GM19025 (cell line): Measurements from ENCODE around the gene OR4N5.
"Not testable (repeated sequence)": the region's sequence is repeated elsewhere in the genome, so short reads cannot be mapped to it uniquely, and the experiment has no call there.

Experiments
- ATAC-seq: cut with Tn5 transposase; IDR thresholded peaks from one replicate; pipeline ENCODE4 v1.9.1; 2021; ENCODE audit warnings: mild to moderate bottlenecking, low read depth, moderate library complexity; ENCODE audit not compliant: unreplicated experiment

OR4N5 gene

GRCh38 chr14:20138520-20138919 is at the start of gene OR4N5:
TSS of gene OR4N5 (plus strand) at chr14:20138820. CDS start at chr14:20143736, 4,916 bp downstream.
- ATAC-seq, result no peak

DNA sequence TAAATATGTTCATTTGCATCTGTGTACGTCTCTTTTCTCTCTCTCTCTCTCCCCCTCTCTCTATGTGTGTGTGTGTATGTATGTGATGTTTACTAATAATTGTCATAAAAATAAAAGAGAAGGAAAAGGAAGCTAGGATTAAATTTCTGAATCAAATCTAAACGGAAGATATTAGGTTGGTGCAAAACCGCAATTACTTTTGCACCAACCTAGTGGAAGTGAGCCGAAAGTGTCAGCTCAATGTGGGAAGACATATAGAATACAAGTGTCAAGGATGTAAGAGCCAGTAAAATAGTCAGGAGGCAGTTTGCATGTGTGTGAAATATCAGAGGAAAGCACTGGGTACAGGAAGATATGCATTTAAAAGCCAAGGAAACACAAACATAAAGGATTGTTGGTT is 46.6 kb upstream of the OR4N5 start:
- ATAC-seq, result no peak

DNA sequence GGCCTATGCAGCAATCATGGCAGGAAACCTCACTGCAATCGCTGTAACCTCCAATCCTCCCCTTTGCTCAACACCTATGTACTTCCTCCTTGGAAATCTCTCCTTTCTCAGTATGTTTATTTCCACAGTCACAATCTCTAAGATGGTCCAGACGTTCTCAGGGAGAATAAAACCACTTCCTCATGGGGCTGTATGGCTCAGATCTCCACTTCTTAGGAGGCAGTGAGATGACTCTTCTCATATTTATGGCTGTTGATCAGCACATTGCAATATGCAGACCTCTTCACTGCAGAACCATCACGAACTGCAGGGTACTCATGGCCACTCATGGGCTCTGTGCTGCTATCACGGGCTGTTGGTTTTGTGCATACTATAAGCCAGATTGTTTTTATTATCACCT is 45.2 kb upstream of the OR4N5 start:
- no peak for ATAC-seq

GRCh38 chr14:20098926-20099770 is 39.5 kb upstream of the OR4N5 start:
- ATAC-seq, result not testable (repeated sequence)

GRCh38 chr14:20110438-20110837 is 28.2 kb upstream of the OR4N5 start, which contains the start of gene OR4K17:
TSS of gene OR4K17 (plus strand) at chr14:20110739. CDS start at chr14:20117500, 6,761 bp downstream.
- no peak for ATAC-seq

GRCh38 chr14:20112321-20112720 is 26.3 kb upstream of the OR4N5 start:
- no peak for ATAC-seq

DNA sequence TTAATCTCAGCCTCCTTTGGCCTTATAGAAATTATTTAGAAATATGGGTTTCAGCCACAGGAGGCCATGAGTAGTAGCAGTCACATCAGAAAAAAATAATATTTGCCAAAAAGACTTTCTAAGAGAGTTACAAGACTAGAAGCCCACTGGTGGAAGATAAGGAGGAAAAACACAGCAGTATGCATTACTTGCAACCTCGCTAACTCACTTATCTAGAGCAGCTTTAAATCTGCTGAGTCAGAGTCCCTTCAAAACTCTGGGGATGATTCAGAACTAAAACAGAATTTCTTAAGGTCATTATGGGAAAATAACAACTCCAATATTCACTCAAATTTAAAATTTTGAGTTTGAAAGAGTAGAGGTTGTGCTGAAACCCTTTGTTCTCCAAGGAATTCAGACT is 21.9 kb upstream of the OR4N5 start:
- ATAC-seq, result no peak

DNA sequence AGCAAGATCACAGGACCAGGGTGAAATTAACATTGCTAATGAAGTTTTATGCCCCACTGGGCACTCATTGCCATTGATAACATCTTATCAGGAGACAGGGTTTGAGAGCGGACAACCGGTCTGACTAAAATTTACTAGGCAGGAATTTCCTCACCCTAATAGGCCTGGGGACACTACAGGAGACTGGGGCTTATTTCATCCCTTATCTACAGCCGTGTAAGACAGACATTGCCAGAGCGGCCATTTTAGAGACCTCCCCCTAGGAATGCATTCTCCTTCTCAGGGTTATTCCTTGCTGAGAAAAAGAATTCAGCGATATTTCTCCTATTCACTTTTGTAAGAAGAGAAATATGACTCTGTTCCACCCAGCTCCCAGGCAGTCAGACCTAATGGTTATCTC is 19.8 kb upstream of the OR4N5 start:
- ATAC-seq, result no peak

- no peak for ATAC-seq
Observed at GRCh38 chr14:20143911-20144310, 5.3 kb downstream of the OR4N5 start.

DNA sequence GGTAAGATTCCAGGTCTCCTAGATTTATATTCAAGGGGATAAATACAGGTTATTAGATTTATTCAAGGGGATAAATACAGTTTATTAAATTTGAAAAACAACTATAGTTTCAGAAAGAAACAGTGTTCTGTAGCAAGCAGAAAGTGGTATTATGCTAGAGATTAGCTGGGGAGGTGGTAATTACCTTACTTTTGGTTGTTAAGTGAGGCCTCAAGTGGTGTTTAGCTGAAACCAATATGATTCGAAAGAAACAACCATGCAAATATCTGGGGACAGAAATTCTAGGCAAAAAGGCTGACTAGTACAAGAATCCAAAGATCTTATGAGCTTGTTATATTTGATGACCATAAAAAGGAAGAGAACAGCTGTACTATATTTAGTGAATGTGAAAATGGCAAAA is 6.2 kb downstream of the OR4N5 start:
- ATAC-seq, result no peak

DNA sequence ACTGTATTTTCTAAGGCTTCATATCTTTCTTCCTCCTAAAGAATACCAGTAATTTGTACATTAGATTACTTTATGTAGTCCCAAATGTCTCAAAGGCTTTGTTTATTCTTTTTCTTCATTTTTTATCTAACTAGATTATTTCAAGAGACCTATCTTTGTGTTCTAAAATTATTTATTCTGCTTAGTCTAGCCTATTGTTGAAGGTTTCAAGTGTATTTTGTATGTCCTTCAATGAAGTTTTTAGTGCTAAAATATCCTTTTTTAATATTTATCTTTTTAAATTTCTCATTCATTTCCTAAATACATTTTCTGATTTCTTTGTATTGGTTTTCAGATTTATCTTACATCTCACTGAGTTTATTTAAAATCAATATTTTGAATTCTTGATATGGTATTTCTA is 25.8 kb downstream of the OR4N5 start:
- no peak for ATAC-seq

GRCh38 chr14:20167091-20167490 is 28.5 kb downstream of the OR4N5 start:
- ATAC-seq, result no peak

DNA sequence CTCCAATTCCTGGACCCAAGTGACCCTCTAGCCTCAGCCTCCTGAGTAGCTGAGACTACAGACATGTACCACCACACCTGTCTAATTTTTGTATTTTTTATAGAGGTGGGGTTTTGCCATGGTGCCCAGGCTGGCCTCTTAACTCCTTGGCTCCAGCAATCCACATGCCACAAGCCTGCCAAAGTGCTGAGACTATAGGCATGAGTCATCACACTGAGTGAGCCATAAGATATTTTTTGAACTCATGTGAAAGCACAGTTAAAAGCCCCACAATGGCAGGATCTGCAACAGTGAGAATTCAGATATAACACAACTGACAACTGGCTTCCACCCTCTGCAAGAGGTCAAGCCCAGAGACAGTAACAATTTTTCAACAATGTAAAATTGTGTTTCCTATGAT is 31.2 kb downstream of the OR4N5 start:
- not testable (repeated sequence) for ATAC-seq

DNA sequence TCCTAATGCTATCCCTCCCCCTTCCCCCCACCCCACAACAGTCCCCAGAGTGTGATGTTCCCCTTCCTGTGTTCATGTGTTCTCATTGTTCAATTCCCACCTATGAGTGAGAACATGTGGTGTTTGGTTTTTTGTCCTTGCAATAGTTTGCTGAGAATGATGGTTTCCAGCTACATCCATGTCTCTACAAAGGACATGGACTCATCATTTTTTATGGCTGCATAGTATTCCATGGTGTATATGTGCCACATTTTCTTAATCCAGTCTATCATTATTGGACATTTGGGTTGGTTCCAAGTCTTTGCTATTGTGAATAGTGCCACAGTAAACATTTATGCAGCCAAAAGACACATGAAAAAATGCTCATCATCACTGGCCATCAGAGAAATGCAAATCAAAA is 35.6 kb downstream of the OR4N5 start:
- ATAC-seq, result not testable (repeated sequence)

DNA sequence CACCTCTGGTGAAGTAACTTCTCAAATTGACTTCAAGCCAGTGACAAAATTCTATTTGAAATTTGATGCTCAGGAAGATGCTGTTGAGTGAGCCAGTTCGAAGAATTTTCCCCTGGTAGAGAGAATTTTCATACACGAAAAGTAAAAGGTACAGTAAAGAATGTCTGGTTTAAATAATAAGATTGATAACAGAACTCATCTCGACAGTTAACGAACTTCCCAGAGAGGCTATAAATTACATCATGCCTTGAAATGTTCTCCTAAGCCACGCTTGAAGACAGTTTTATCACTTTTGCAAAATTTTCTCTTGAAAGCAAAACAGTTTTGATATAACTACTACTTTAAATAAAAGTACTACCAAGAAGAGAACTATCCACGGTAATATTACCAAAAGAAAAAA is 37.7 kb downstream of the OR4N5 start:
- ATAC-seq, result no peak

GRCh38 chr14:20177433-20177974 is 38.9 kb downstream of the OR4N5 start:
- no peak for ATAC-seq

DNA sequence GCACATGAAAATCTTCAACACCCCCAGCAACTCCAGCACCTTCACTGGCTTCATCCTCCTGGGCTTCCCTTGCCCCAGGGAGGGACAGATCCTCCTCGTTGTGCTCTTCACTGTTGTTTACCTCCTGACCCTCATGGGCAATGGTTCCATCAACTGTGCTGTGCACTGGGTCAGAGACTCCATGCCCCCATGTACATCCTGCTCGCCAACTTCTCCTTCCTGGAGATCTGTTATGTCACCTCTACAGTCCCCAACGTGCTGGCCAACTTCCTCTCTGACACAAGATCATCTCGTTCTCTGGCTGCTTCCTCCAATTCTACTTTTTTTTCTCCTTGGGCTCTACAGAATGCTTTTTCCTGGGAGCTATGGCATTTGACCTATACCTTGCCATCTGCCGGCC is 40.6 kb downstream of the OR4N5 start:
- no peak for ATAC-seq

- ATAC-seq, result no peak
Observed at GRCh38 chr14:20179880-20180279, 41.3 kb downstream of the OR4N5 start.

- no peak for ATAC-seq
Observed at GRCh38 chr14:20180486-20180885, 41.9 kb downstream of the OR4N5 start.

DNA sequence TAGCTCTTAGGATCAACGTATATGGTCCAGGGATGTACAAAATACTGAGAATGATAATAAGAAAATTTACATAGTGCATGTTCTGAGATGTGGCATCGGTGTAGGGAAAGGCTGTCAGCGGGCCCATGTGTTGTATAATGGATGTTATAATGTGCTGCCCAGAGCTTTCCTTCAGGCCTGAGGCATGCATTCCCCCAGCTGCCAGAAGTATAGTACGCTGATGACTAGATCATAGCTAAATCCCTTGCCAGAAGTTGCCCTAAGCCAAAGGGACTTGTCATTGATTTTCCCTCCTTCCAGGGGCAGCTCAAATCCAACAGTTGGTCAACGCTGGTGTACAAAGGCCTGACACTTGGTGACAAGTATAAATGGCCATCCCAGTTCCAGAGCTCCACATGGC is 45.6 kb downstream of the OR4N5 start:
- no peak for ATAC-seq

- ATAC-seq, result no peak
Observed at GRCh38 chr14:20190596-20190995, 52.0 kb downstream of the OR4N5 start, which contains the start of gene OR11G2. TSS of gene OR11G2 (plus strand) at chr14:20190896. CDS start at chr14:20197438, 6,542 bp downstream.

DNA sequence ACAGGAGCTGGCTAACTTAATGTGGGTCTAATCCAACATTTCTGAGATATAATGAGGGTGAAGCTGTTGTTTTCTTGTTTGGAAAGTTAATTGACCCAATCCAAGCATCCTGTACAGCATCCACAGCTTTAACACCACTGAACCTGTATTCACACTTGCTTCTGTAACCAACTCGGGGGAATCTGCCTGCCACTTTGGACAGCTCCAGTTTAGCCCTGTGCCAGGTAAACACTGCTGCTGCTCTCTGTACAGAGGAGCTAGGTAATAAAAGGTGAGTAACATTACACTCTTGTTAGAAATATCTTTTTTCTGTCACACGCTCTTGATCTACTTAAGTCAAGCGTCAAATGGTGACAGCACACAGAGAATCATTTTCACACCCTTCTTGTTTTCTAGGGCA is 52.8 kb downstream of the OR4N5 start:
- no peak for ATAC-seq
